Measurements from ENCODE around the gene CSRNP3.

DNA sequence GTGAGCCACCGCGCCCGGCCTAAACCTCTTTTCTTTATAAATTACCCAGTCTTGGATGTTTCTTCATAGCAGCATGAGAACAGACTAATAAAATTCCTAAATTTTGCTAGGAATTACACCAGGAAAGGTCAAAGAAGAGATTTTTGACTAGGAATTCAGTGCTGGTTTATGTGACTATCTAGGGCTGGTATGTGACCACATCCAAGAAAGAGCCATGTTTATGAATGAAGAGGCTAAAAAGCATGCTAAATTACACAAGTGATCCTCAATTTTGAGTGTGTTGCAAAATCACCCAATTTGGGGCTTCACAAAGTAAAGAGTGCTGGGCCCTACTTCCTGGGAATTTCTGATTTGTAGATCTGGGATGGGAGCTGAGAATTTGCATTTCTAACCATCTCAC lies 123.6 kb downstream of the CSRNP3 start:
- TF ChIP-seq POLR2A (IDR thresholded peaks at IDR 0.05; ENCODE audit: low read depth, low read length), result no peak
- TF ChIP-seq POLR2AphosphoS5 (IDR thresholded peaks at IDR 0.05; ENCODE audit: low read depth, low read length), result no peak
- TF ChIP-seq TAF1 (IDR thresholded peaks at IDR 0.05; ENCODE audit: borderline replicate concordance, low read depth, low read length), result no peak
